B cell (primary cell): Measurements from ENCODE around the gene ARHGEF38.

Source experiments
- CTCF ChIP-seq: fragments of 200-600 bp; IDR thresholded peaks from one replicate; pipeline ENCODE4 v1.8.0; 2022; ENCODE audit warnings: antibody characterized with exemption, mild to moderate bottlenecking
- EZH2 ChIP-seq: IDR thresholded peaks from 2 replicates; pipeline ENCODE4 v1.6.1; 2012; ENCODE audit warnings: borderline replicate concordance, low read depth, mild to moderate bottlenecking, moderate library complexity, low read length; ENCODE audit not compliant: insufficient read depth, poor library complexity, severe bottlenecking

DNA sequence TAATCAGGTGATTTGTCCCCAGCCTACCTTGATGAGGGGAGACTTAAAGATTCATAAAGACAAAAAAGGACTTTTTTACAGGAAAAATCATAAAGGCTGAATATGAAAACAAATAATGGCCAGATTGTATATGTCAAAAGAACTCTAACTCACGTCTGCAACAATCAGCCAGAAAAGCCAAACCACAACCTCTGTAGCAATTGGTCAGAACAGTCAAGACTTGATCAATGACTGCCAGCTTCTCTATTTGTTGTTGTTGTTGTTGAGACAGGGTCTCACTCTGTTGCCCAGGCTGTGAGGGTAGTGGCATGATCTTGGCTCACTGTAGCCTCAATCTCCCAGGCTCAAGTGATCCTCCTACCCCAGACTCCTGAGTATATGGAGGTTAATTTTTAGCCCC is 42.7 kb upstream of the ARHGEF38 start:
- TF ChIP-seq CTCF (no peak), EZH2 (no peak)
